ENCODE measurements around the gene ARCN1. TPM values are rescaled to one million over a fixed set of nuclear protein-coding genes. Genes with fewer than 3 reads are reported as not detected.

The ARCN1 gene
- total RNA-seq, 4 donors from 2014 or later = 48.7 to 78.7 (median 65.4) TPM

- TF ChIP-seq CTCF (IDR thresholded peaks at IDR 0.05 in 4 of 5, conservative IDR thresholded peaks at IDR 0.05 in 1 of 5) = no peak
- TF ChIP-seq POLR2A (IDR thresholded peaks at IDR 0.05) = no peak
- intact Hi-C loops (cut with DNase I; ENCODE audit: low total_unique reads) = loop anchor here (2.0 kb wide), 2 partner anchors 23 to 27 kb away; no protein-coding TSS in a partner anchor
- no peak for ATAC-seq
- Histone ChIP-seq H3K36me3 (peaks cover 0 to 7% of the 10 kb centered on the region in 2 donors), H3K27me3 (no peaks in the 10 kb centered on the region), H3K9me3 (no peaks in the 10 kb centered on the region), H3K27ac (peak overlapping the region; percentile 72 to 82 (median 77)), H3K4me3 (no peak overlapping the region), H3K4me1 (peaks cover 17 to 24% of the 10 kb centered on the region in 2 donors)
- in situ Hi-C loops (cut with MboI; ENCODE audit: low sequenced_read_pairs in 4 of 4) = no loop called here
- no peak for DNase-seq
These were observed 63.4 kb downstream of the ARCN1 start for GRCh38 chr11:118635642-118636041.

- intact Hi-C loops (cut with DNase I; ENCODE audit: low total_unique reads) (no loop called here), in situ Hi-C loops (cut with MboI; ENCODE audit: low sequenced_read_pairs in 4 of 4) (no loop called here)
- no peak overlapping the region for H3K27ac ChIP-seq
- no peak for ATAC-seq
- H3K9me3 ChIP-seq = no peaks in the 10 kb centered on the region
- no peak overlapping the region for H3K4me3 ChIP-seq
- TF ChIP-seq POLR2A (IDR thresholded peaks at IDR 0.05) = no peak
- no peak for TF ChIP-seq CTCF (IDR thresholded peaks at IDR 0.05 in 4 of 5, conservative IDR thresholded peaks at IDR 0.05 in 1 of 5)
- no peaks in the 10 kb centered on the region for H3K27me3 ChIP-seq
- H3K36me3 ChIP-seq = peaks cover 0 to 2% of the 10 kb centered on the region in 2 donors
- peaks cover 26 to 33% of the 10 kb centered on the region in 2 donors for H3K4me1 ChIP-seq
- DNase-seq = no peak
These were observed 64.5 kb downstream of the ARCN1 start for GRCh38 chr11:118636569-118637290.

GRCh38 chr11:118638726-118639125, 66.5 kb downstream of the ARCN1 start:
- Histone ChIP-seq H3K9me3 (no peaks in the 10 kb centered on the region), H3K4me3 (no peak overlapping the region), H3K36me3 (no peaks in the 10 kb centered on the region), H3K27ac (peak overlapping the region in 1 of 4 donors; percentile 20), H3K4me1 (peaks cover 36 to 46% of the 10 kb centered on the region in 2 donors), H3K27me3 (no peaks in the 10 kb centered on the region)
- ATAC-seq (no peak), DNase-seq (no peak)
- intact Hi-C loops (cut with DNase I; ENCODE audit: low total_unique reads) = no loop called here
- TF ChIP-seq CTCF (IDR thresholded peaks at IDR 0.05 in 4 of 5, conservative IDR thresholded peaks at IDR 0.05 in 1 of 5) = no peak
- TF ChIP-seq POLR2A (IDR thresholded peaks at IDR 0.05) = no peak
- in situ Hi-C loops (cut with MboI; ENCODE audit: low sequenced_read_pairs in 4 of 4) = no loop called here

- Histone ChIP-seq H3K4me1 (peaks cover 30 to 40% of the 10 kb centered on the region in 2 donors), H3K27me3 (no peaks in the 10 kb centered on the region), H3K36me3 (peaks cover 0 to 5% of the 10 kb centered on the region in 2 donors), H3K4me3 (no peak overlapping the region), H3K9me3 (no peaks in the 10 kb centered on the region), H3K27ac (peak overlapping the region in 1 of 4 donors; percentile 2)
- ATAC-seq (no peak), DNase-seq (no peak)
- in situ Hi-C loops (cut with MboI; ENCODE audit: low sequenced_read_pairs in 4 of 4) = no loop called here
- intact Hi-C loops (cut with DNase I; ENCODE audit: low total_unique reads) = no loop called here
- TF ChIP-seq POLR2A (IDR thresholded peaks at IDR 0.05) = no peak
- TF ChIP-seq CTCF (IDR thresholded peaks at IDR 0.05 in 4 of 5, conservative IDR thresholded peaks at IDR 0.05 in 1 of 5) = no peak
These were observed 67.7 kb downstream of the ARCN1 start for GRCh38 chr11:118639899-118640298.
